ENCODE measurements around the gene INPP5D. TPM values are rescaled to one million over a fixed set of nuclear protein-coding genes. Genes with fewer than 3 reads are reported as not detected.
"Not testable (repeated sequence)": the region's sequence is repeated elsewhere in the genome, so short reads cannot be mapped to it uniquely, and the experiment has no call there.

Gene INPP5D
- total RNA-seq, 1 donor from 2014 or later = 9.7 TPM

- peak; percentile 17 for DNase-seq (ENCODE audit: low read depth)
Measured at GRCh38 chr2:233053928-233054784, 6.0 kb upstream of the INPP5D start.

- DNase-seq (ENCODE audit: low read depth) = no peak
Measured at GRCh38 chr2:233055362-233055761, 4.8 kb upstream of the INPP5D start.

- no peak for DNase-seq (ENCODE audit: low read depth)
Measured at GRCh38 chr2:233056961-233057605, 3.1 kb upstream of the INPP5D start.

- DNase-seq (ENCODE audit: low read depth) = no peak
Measured at GRCh38 chr2:233058717-233059546, 1.2 kb upstream of the INPP5D start.

GRCh38 chr2:233059547-233059796 lies 670 bp upstream of the INPP5D start:
- DNase-seq (ENCODE audit: low read depth) = no peak

- DNase-seq (ENCODE audit: low read depth) = no peak
Measured at GRCh38 chr2:233060501-233060979, 398 bp downstream of the INPP5D start.

GRCh38 chr2:233060980-233061590 lies 943 bp downstream of the INPP5D start:
- no peak for DNase-seq (ENCODE audit: low read depth)

GRCh38 chr2:233061591-233062450 lies 1.7 kb downstream of the INPP5D start:
- no peak for DNase-seq (ENCODE audit: low read depth)

GRCh38 chr2:233062451-233062850 lies 2.3 kb downstream of the INPP5D start:
- DNase-seq (ENCODE audit: low read depth) = no peak

GRCh38 chr2:233062946-233063268 lies 2.8 kb downstream of the INPP5D start:
- DNase-seq (ENCODE audit: low read depth) = no peak

- no peak for DNase-seq (ENCODE audit: low read depth)
Measured at GRCh38 chr2:233063269-233063975, 3.3 kb downstream of the INPP5D start.

- no peak for DNase-seq (ENCODE audit: low read depth)
Measured at GRCh38 chr2:233063976-233064411, 3.9 kb downstream of the INPP5D start.

- DNase-seq (ENCODE audit: low read depth) = no peak
Measured at GRCh38 chr2:233064530-233065199, 4.5 kb downstream of the INPP5D start.

GRCh38 chr2:233065200-233065589 lies 5.1 kb downstream of the INPP5D start:
- not testable (repeated sequence) for DNase-seq (ENCODE audit: low read depth)

GRCh38 chr2:233065954-233066470 lies 5.9 kb downstream of the INPP5D start:
- DNase-seq (ENCODE audit: low read depth) = no peak

- DNase-seq (ENCODE audit: low read depth) = no peak
Measured at GRCh38 chr2:233068762-233069418, 8.7 kb downstream of the INPP5D start.

- DNase-seq (ENCODE audit: low read depth) = no peak
Measured at GRCh38 chr2:233072838-233073237, 12.7 kb downstream of the INPP5D start.

GRCh38 chr2:233074106-233074505 lies 14.0 kb downstream of the INPP5D start:
- no peak for DNase-seq (ENCODE audit: low read depth)

Data from renal cortical epithelial cell (primary cell).